Measurements from ENCODE around the gene MBD6.
"Not testable (repeated sequence)": the region's sequence is repeated elsewhere in the genome, so short reads cannot be mapped to it uniquely, and the experiment has no call there.

The MBD6 gene

DNA sequence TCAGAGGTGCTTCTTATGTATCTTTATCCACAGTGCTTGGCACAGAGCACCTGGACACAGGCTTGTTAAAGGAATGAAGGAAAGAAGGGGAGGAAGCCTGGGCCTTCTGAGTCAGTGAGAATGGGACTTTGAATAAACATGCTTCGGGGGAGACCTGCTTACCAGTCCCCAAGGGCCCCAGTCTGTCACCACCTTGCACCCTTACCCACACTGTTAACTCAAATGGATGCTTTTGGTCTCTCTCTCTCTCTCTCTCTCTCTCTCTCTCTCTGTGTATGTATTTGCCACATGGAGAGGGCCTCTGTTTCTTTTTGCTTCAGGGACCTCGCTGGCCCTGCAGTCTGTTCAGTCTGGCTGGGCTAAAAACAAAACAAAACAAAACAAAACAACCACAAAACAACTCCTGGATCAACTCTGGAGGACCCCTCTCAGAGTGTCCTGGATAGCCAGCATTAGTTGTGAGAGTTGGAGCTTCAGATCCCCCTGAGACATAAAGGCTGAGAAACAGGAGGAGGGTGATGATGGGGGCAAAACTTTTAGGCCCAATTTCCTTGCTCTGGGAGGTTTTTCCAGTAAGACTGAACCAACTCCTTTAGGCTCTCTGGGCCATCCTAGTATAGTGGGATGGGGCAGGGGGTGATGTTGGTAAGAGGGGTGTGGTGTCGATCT lies 29.1 kb downstream of the MBD6 start:
- DNase-seq = no peak

DNA sequence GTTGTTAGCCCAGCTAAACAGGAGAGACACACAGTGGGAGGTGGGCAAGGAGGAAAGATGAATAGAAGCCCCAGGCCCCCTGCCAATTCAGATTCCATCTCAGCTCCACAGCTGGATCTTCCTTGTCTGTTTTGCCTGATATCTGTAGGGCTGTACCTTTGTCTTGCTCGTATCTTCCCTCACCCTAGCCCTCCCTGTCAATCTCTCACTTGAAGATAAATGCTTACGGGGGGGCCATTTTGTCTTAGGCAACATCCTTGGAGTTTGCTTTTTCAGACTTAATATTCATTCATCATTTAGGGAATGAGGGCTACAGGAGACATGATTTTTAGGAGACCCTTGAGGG lies 29.7 kb downstream of the MBD6 start:
- no peak for DNase-seq

DNA sequence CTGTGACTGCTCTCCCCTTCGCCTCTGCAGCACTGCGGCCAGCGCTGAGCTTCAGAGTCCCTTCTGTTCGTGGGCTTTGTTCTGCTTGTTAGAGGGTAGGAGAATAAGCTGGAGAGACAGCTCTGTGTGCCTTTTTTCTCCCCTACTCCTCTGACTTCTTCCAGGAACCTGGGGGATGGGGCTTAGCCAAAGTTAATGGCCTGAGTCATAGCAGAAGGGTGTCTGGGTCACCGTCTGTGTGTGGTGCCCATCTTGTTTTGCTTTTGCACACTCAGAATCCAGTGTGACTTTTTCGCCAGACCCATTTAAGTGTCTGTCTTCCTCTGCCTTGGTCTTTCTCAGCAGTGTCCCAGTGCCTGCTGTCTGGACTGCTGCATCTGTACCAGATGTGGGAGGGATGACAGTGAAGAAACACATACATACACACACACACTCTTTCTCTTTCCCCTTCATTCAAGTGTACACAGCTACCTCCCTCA lies 30.2 kb downstream of the MBD6 start:
- no peak for DNase-seq

- DNase-seq = no peak
Measured at GRCh38 chr12:57553343-57554202, 30.9 kb downstream of the MBD6 start.

GRCh38 chr12:57554453-57554852 lies 31.8 kb downstream of the MBD6 start:
- no peak for DNase-seq

- no peak for DNase-seq
Measured at GRCh38 chr12:57554897-57555296, 32.3 kb downstream of the MBD6 start.

GRCh38 chr12:57558864-57559263 lies 36.2 kb downstream of the MBD6 start:
- DNase-seq = no peak

- DNase-seq = no peak
Measured at GRCh38 chr12:57560516-57560915, 37.9 kb downstream of the MBD6 start.

DNA sequence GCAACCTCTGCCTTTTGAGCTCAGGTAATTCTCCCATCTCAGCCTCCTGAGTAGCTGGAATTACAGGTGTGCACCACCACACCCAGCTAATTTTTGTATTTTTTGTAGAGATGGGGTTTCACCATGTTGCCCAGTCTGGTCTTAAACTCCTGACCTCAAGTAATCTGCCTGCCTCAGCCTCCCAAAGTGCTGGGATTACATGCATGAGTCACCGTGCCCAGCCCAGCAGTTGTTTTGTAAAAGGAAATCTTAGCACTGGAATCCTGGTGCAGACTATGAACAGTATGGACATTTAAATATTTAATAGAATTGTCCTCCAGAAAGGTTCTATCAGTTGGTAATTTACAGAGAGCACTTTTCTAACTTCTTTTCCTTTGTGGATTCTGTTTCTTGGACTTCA lies 38.5 kb downstream of the MBD6 start:
- not testable (repeated sequence) for DNase-seq

DNA sequence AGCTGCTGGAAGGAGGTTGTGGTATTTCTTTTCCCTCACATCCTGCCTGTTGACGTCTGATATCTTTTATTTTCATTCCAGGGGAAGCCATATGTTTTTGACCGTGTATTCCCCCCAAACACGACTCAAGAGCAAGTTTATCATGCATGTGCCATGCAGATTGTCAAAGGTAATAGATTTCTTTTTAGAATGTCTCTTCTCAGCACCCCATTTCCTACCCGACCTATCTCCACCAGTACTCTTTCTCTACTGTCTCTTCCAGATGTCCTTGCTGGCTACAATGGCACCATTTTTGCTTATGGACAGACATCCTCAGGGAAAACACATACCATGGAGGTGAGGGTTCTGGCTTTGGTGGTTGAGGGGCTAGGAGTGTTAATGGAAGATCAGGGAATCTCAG lies 40.7 kb downstream of the MBD6 start:
- no peak for DNase-seq

DNA sequence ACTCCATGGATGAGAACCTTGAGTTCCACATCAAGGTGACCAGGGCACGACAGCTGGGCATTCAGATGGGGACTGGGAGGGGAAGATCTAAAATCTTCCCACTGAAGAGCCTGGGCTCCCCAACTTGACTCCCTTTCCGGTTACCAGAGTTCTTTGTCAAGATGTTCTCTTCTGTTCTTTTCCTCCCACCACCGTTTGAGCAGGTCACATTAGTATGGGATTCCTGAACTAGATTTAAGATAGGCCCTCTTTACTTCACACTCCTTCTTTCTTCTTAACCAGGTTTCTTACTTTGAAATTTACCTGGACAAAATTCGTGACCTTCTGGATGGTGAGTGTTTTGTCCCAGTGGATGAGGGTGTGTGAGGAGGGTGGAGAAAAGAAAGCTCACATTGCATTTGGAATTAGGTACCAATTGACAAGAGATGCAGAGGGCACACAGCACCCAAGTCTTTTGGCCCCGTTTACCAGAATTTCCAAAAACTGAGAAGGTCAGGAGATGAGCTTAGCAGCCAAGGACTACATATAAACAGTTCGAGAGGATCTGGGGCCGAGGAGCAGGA lies 41.6 kb downstream of the MBD6 start:
- no peak for DNase-seq

DNA sequence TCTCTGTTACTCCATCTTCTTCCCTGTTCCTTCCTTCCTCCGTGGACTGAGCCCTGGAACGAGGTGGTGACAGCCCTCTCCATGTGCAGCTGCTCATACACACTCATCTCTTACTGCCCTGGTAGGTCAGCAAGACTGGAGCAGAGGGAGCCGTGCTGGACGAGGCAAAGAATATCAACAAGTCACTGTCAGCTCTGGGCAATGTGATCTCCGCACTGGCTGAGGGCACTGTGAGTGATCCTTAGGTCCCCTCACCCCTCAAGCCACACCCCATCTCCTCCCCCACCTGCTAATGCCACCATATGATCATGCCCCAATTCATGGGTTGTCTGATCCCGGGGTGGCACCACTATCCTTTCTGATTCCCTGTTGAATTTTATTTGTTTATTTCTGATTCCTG lies 46.2 kb downstream of the MBD6 start:
- no peak for DNase-seq

DNA sequence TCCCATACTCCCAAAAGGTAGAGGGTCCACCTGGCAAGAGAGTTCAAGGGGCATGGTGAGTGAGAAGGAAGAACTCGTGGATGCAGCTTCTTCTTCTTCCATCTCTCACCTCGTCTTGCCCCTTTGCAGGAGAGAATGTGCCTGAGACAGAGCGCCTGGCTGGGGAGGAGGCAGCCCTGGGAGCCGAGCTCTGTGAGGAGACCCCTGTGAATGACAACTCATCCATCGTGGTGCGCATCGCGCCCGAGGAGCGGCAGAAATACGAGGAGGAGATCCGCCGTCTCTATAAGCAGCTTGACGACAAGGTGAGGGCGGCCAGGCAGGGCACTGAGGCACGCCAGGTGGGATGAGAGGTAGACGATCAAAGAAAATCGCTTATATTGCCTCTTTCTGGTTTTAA lies 47.2 kb downstream of the MBD6 start:
- DNase-seq = no peak

DNA sequence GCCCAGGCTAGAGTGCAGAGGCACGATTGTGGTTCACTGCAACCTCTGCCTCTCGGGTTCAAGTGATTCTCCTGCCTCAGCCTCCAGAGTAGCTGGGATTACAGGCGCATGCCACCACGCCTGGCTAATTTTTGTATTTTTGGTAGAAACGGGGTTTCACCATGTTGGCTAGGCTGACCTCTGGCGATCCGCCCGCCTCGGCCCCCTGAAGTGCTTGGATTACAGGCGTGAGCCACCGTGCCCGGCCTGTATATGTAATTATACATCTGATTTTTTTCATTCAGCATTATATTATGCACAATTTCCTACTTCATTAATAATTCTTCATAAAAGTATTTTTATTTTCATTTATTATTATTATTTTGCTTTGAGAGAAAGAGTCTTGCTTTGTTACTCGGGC lies 47.8 kb downstream of the MBD6 start:
- not testable (repeated sequence) for DNase-seq

DNA sequence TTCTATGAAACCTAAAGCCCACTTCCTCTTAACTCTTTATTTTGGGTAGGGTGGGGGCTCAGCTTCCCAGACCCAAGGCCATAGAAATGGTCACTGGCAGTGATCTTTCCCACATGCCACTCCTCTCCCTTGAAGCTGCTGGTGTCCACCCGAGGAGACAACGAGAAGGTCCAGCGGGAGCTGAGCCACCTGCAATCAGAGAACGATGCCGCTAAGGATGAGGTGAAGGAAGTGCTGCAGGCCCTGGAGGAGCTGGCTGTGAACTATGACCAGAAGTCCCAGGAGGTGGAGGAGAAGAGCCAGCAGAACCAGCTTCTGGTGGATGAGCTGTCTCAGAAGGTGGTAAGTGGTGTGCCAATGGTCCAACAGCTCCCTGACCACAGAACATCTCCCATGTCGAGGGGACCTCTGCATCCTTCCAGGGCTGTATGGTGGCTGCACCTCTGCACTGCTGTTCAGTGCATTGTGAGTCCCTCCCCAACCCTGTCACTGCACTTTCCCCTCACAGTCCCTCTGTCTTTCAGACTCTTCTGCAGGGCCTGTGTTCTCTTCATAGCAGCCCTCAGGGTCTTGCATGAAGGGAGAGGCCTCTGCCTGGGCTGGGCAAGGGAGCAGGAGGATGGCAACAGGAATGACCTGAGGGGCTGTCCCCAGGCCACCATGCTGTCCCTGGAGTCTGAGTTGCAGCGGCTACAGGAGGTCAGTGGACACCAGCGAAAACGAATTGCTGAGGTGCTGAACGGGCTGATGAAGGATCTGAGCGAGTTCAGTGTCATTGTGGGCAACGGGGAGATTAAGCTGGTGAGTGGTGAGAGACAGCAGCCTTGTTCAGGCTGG lies 49.5 kb downstream of the MBD6 start:
- no peak for DNase-seq

- no peak for DNase-seq
Measured at GRCh38 chr12:57574795-57575194, 52.2 kb downstream of the MBD6 start.

DNA sequence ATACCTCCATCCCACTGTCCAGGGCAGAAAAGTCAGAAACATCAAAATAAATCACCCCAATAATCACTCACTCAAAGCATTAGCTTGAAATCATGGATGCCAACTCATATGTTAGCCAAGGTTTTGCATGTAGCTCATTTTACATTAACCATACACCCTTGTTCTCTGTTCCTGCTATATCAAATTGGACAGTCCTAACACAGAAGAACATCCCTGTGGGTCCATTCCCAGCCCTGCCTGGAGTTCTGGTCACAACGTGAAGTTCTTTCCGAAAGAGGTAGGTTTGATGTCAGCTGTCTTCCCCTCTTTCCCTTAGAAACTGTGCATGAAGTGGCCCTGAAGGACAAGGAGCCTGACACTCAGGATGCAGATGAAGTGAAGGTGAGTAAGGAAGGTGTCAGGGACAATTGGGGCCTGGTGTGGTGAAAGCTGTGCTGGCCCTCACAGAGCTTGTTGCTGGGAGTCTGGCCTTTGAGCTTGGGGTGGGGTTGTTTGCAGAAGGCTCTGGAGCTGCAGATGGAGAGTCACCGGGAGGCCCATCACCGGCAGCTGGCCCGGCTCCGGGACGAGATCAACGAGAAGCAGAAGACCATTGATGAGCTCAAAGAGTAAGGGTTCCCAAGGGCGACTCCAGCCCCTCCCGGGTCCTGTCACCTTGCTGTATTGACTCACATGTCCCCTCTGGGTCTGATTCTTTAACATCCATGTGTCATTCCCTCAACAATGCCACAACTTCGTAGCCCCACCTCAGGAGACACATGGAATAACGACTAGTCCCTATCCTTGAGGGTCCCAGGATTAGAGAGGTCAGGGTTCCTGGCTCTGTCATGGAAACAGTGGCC lies 53.4 kb downstream of the MBD6 start:
- DNase-seq = no peak

- DNase-seq = no peak
Measured at GRCh38 chr12:57576613-57577160, 54.1 kb downstream of the MBD6 start.

- no peak for DNase-seq
Measured at GRCh38 chr12:57577981-57578758, 55.5 kb downstream of the MBD6 start.

DNA sequence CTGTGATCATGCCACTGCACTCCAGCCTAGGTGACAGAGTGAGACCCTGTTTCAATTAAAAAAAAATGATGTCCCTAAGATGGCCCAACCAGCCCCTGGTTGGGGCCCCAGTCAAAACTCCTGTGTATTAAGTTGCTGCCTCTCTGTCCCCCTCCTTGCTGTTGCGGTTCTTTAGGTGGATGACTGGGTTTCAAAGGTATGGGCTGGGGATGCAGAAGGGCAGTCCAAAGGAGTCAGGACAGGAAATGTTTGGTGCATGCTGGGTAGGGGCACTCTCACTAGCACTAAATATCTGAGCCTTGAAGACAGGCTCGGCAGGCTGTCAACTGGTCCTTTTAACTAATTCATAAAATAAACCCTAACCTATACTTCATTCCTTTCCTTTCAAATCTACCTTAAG lies 56.4 kb downstream of the MBD6 start:
- DNase-seq = no peak

Data from activated T-cell treated with anti-CD3 and anti-CD28 coated beads, Interleukin-2, amount 50 U/mL, for 48 hours (primary cell).